Measurements from ENCODE around the gene SIRPG.

GRCh38 chr20:1648101-1648500 lies 9.5 kb downstream of the SIRPG start:
- no peak for TF ChIP-seq CTCF (IDR thresholded peaks at IDR 0.05)
- TF ChIP-seq EP300 (IDR thresholded peaks at IDR 0.05), result no peak

Data from suprapubic skin (tissue), 3 donors.